PC-9 (cell line): Measurements from ENCODE around the gene CBFA2T3. TPM values are rescaled to one million over a fixed set of nuclear protein-coding genes. Genes with fewer than 3 reads are reported as not detected.

Experiments
- BruUV-seq: library from RNA; stranded (reverse); fragments of 400-500 nt; replicated peaks from 2 replicates; lab custom pipeline; 2021; lab: Mats Ljungman, UMichigan
- CTCF ChIA-PET: fragments of 300-600 bp; sonication (Branson Sonifier 250); formaldehyde crosslinking; loops from one replicate; lab custom pipeline; 2022; ENCODE audit warnings: antibody characterized with exemption; lab: Charles Lee
- POLR2A ChIA-PET: fragments of 300-600 bp; sonication (Branson Sonifier 250); formaldehyde crosslinking; loops from one replicate; lab custom pipeline; 2022; ENCODE audit warnings: antibody characterized with exemption; ENCODE audit not compliant: unreplicated experiment; lab: Charles Lee
- DNase-seq, 2 experiments: peaks; one replicate each; pipeline versions ENCODE4 v3.0.0 to v3.0.0-alpha.2; 2015 to 2022; ENCODE audit warnings: mixed read lengths in 1 of 2
- H2AFZ ChIP-seq: fragments of 200-600 bp; sonication (generic); 2 replicates; pipeline ENCODE4 v1.8.1; 2017; ENCODE audit warnings: antibody characterized with exemption
- H3F3A ChIP-seq: fragments of 200-600 bp; sonication (generic); 2 replicates; pipeline ENCODE4 v1.8.1; 2017; ENCODE audit warnings: antibody characterized with exemption, mild to moderate bottlenecking, low read depth; ENCODE audit not compliant: insufficient read depth
- H3K27ac ChIP-seq: fragments of 200-600 bp; sonication (generic); 2 replicates; pipeline ENCODE4 v1.6.1; 2016; ENCODE audit warnings: mixed run types
- H3K27me3 ChIP-seq: fragments of 200-600 bp; sonication (generic); 2 replicates; pipeline ENCODE4 v1.6.1; 2016; ENCODE audit warnings: low read depth, mixed run types; ENCODE audit not compliant: insufficient read depth
- H3K36me3 ChIP-seq: fragments of 200-600 bp; sonication (generic); 2 replicates; pipeline ENCODE4 v1.6.1; 2016; ENCODE audit warnings: low read depth, mixed run types
- H3K4me1 ChIP-seq: fragments of 200-600 bp; sonication (generic); replicated peaks from 2 replicates; pipeline ENCODE4 v1.6.1; 2016; ENCODE audit warnings: mixed run types; ENCODE audit not compliant: insufficient read depth
- H3K4me2 ChIP-seq: fragments of 200-600 bp; sonication (generic); 2 replicates; pipeline ENCODE4 v1.6.1; 2017; ENCODE audit warnings: mixed run types
- H3K4me3 ChIP-seq: fragments of 200-600 bp; sonication (generic); 2 replicates; pipeline ENCODE4 v1.6.1; 2016; ENCODE audit warnings: mixed run types
- H3K79me2 ChIP-seq: fragments of 200-600 bp; sonication (generic); 2 replicates; pipeline ENCODE4 v1.6.1; 2017; ENCODE audit warnings: low read depth, mixed run types
- H3K9me2 ChIP-seq: fragments of 200-600 bp; sonication (generic); 2 replicates; pipeline ENCODE4 v1.8.1; 2017; ENCODE audit warnings: mild to moderate bottlenecking; ENCODE audit not compliant: insufficient read depth
- H3K9me3 ChIP-seq: fragments of 200-600 bp; sonication (generic); 2 replicates; pipeline ENCODE4 v1.8.1; 2016; ENCODE audit warnings: low read depth; ENCODE audit not compliant: insufficient read depth
- H4K20me1 ChIP-seq: fragments of 200-600 bp; sonication (generic); 2 replicates; pipeline ENCODE4 v1.8.1; 2017; ENCODE audit not compliant: insufficient read depth
- CTCF ChIP-seq: fragments of 200-600 bp; sonication (generic); conservative IDR thresholded peaks from 2 replicates; pipeline ENCODE4 v1.6.1; 2017; ENCODE audit warnings: mixed run types, antibody characterized with exemption, mild to moderate bottlenecking, moderate library complexity
- EZH2 ChIP-seq: fragments of 200-600 bp; sonication (generic); IDR thresholded peaks from 2 replicates; pipeline ENCODE4 v1.8.0; 2017; ENCODE audit warnings: antibody characterized with exemption, low read depth
- intact Hi-C: fragments of 100-400 bp; cut with micrococcal nuclease; formaldehyde crosslinking; loops from one replicate; pipeline ENCODE4 v1.10.0; 2022; ENCODE audit not compliant: unreplicated experiment
- total RNA-seq: library from RNA; stranded (reverse); gene quantifications from 2 replicates; pipeline ENCODE4 v1.2.3, GENCODE V29; 2021

The CBFA2T3 gene
- total RNA-seq, 1 experiment from 2014 or later, result 1.0 TPM

DNA sequence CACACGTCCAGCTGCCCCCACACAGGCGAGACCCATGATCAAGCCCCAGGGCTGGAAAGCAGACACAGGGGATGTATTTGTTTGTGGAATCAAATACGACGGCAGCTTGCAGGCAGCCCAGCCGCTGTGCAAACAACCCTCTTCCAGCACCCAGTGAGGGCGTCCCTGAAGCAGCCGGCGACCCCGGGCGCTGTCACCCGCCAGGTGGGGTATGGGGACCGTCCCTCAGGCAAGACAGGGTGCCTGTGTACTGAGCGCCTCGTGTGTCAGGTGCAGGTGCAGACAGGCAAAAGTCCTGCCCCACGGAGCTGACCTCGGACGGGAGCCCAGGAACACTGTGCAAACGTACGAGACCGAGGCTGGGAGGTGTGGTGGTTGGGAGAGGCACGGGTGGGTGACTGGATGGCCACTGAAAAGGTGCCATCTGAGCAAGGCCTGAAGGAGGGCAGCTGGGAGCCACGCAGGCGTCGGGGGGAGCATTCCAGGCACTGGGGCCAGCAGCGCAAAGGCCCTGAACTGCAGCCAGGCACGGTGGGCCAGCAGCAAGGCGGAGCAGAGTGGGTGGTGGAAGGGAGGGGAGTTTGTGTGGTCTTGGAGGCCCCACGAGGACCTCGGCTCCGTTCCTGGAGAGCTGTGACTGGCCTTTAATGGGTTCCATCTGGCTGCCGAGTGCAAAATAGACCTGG, 48.5 kb downstream of the CBFA2T3 start:
- no peaks in the 10 kb centered on the region for H3K9me3 ChIP-seq
- H4K20me1 ChIP-seq, result no peaks in the 10 kb centered on the region
- no peak overlapping the region for H3K4me2 ChIP-seq
- peaks cover 8% of the 10 kb centered on the region; the same call in 1 of the 2 replicates for H3F3A ChIP-seq
- no peaks in the 10 kb centered on the region for H3K79me2 ChIP-seq
- intact Hi-C loops, result loop anchor here (5.0 to 10.0 kb wide), 3 partner anchors 74 to 289 kb away; partner anchors contain the start of genes GALNS, TRAPPC2L and ZNF778
- no TSS peak for BruUV-seq
- DNase-seq, result no peak
- no peak overlapping the region for H3K27ac ChIP-seq
- ChIA-PET CTCF (no interaction called here), POLR2A (no interaction called here)
- H3K27me3 ChIP-seq, result no peaks in the 10 kb centered on the region
- no peak overlapping the region for H3K4me3 ChIP-seq
- H3K4me1 ChIP-seq, result peaks cover 29% of the 10 kb centered on the region
- H2AFZ ChIP-seq, result no peak overlapping the region
- no peaks in the 10 kb centered on the region for H3K9me2 ChIP-seq
- no peak for TF ChIP-seq EZH2
- TF ChIP-seq CTCF, result no peak
- no peaks in the 10 kb centered on the region for H3K36me3 ChIP-seq

GRCh38 chr16:88927661-88928060, 49.3 kb downstream of the CBFA2T3 start:
- TF ChIP-seq EZH2 (no peak), CTCF (no peak)
- ChIA-PET POLR2A (no interaction called here), CTCF (no interaction called here)
- intact Hi-C loops, result loop anchor here (5.0 to 10.0 kb wide), 3 partner anchors 73 to 290 kb away; partner anchors contain the start of genes GALNS, TRAPPC2L and ZNF778
- H3K36me3 ChIP-seq, result no peaks in the 10 kb centered on the region
- no peak overlapping the region for H3K4me3 ChIP-seq
- peaks cover 8% of the 10 kb centered on the region; the same call in 1 of the 2 replicates for H3F3A ChIP-seq
- no peaks in the 10 kb centered on the region for H3K9me2 ChIP-seq
- DNase-seq, result no peak
- H3K27me3 ChIP-seq, result no peaks in the 10 kb centered on the region
- H3K9me3 ChIP-seq, result no peaks in the 10 kb centered on the region
- H3K4me1 ChIP-seq, result peaks cover 29% of the 10 kb centered on the region
- H3K27ac ChIP-seq, result no peak overlapping the region
- no peaks in the 10 kb centered on the region for H4K20me1 ChIP-seq
- no peaks in the 10 kb centered on the region for H3K79me2 ChIP-seq
- no TSS peak for BruUV-seq
- no peak overlapping the region for H2AFZ ChIP-seq
- H3K4me2 ChIP-seq, result 0 out of 2 replicates have a peak overlapping the region, but pooled peaks have one; percentile 73

GRCh38 chr16:88927010-88927409, 50.0 kb downstream of the CBFA2T3 start:
- TF ChIP-seq EZH2, result no peak
- no peak for TF ChIP-seq CTCF
- Histone ChIP-seq H3K27ac (no peak overlapping the region), H3K4me2 (peak overlapping the region; percentile 73), H3F3A (peaks cover 8% of the 10 kb centered on the region; the same call in 1 of the 2 replicates), H3K79me2 (no peaks in the 10 kb centered on the region), H3K9me3 (no peaks in the 10 kb centered on the region), H3K4me3 (peak overlapping the region; percentile 42; the same call in 1 of the 2 replicates), H3K36me3 (no peaks in the 10 kb centered on the region), H3K27me3 (no peaks in the 10 kb centered on the region), H4K20me1 (no peaks in the 10 kb centered on the region), H3K9me2 (no peaks in the 10 kb centered on the region), H2AFZ (peak overlapping the region; percentile 52), H3K4me1 (peaks cover 29% of the 10 kb centered on the region)
- intact Hi-C loops, result loop anchor here (5.0 to 10.0 kb wide), 3 partner anchors 72 to 290 kb away; partner anchors contain the start of genes GALNS, TRAPPC2L and ZNF778
- peak; percentile 77 to 81 for DNase-seq
- CTCF ChIA-PET, result interaction anchor here (0.6 kb wide), 1 partner anchor 320 kb away, joined by 3 read pairs; no protein-coding TSS in a partner anchor
- BruUV-seq, result no TSS peak
- POLR2A ChIA-PET, result no interaction called here
